Pancreas (tissue), 10 donors: ENCODE data around the gene NXPE3. TPM values are rescaled to one million over a fixed set of nuclear protein-coding genes. Genes with fewer than 3 reads are reported as not detected.

Source experiments
- ATAC-seq, 4 donors: fragments of 200-7000 bp; cut with Tn5 transposase; one replicate each; pipeline versions ENCODE4 v1.8.0 to v1.9.1; 2020; ENCODE audit warnings: mild to moderate bottlenecking in 4 of 4, moderate library complexity in 4 of 4
- DNase-seq, 6 donors: peaks; one replicate each; pipeline ENCODE4 v3.0.0-alpha.2; 2020
- FAIRE-seq: peaks from 2 replicates; lab custom pipeline; 2012; peaks lifted over from hg19 to GRCh38; lab: Jason Lieb, UNC
- H3K27ac ChIP-seq, 4 donors: fragments of 200-600 bp; sonication (generic); 1 replicate in 3 of 4; 2 replicates in 1 of 4; pipeline versions ENCODE4 v1.5.0 to v1.8.0; 2020
- H3K27me3 ChIP-seq, 4 donors: fragments of 200-600 bp; one replicate each; pipeline ENCODE4 v1.8.0; 2021
- H3K36me3 ChIP-seq, 3 donors: fragments of 200-600 bp; sonication (generic) in 1 of 3; one replicate each; pipeline versions ENCODE4 v1.5.0 to v1.8.0; 2020 to 2021
- H3K4me1 ChIP-seq, 3 donors: fragments of 200-600 bp; one replicate each; pipeline ENCODE4 v1.8.0; 2021
- H3K4me3 ChIP-seq, 4 donors: fragments of 200-600 bp; sonication (generic) in 2 of 4; one replicate each; pipeline versions ENCODE4 v1.5.0 to v1.8.0; 2020 to 2021
- H3K9me3 ChIP-seq, 4 donors: fragments of 200-600 bp; one replicate each; pipeline ENCODE4 v1.8.0; 2021
- CTCF ChIP-seq, 4 donors: fragments of 200-600 bp; sonication (generic) in 3 of 4; IDR thresholded peaks; one replicate each; pipeline versions ENCODE4 v1.5.0 to v1.8.0; 2021; ENCODE audit warnings: antibody characterized with exemption in 4 of 4
- WGBS, 2 donors: extraction: QIAGEN DNeasy Blood & Tissue Kit; methylation state at CpG; one replicate each; pipeline ENCODE4 v1.1.7; 2013; 5-methylcytosine and 5-hydroxymethylcytosine counted together
- intact Hi-C, 3 donors: fragments of 100-400 bp; cut with DNase I; formaldehyde crosslinking; loops; one replicate each; pipeline versions ENCODE4 v1.11.1 to v1.14.2; 2022
- polyA plus RNA-seq, 2 donors: library from polyadenylated mRNA; stranded (reverse); fragments of 200-250 nt; gene quantifications; one replicate each; pipeline ENCODE4 v1.2.3, GENCODE V29; 2013
- total RNA-seq, 6 donors: library from RNA; stranded (reverse); fragmentation: NEBNext Ultra II Directional in 4 of 6; extraction: Animal tissue kit (Norgen Biotek cat#: 25700) in 4 of 6; gene quantifications; one replicate each; pipeline versions ENCODE4 v1.2.1 to v1.2.4, GENCODE V29; 2021 to 2023
- donor health status: healthy with polysubstance abuse.
- donor health status: DM: no; HTN: no; CAD: no; lungs with moderate emphysema.
- donor health status: DM: no; HTN: no; CAD: no.
- donor health status: control.
- donor health status: control.
- donor health status: Bipolar disorder and iron deficiency.
- donor health status: DM: yes; HTN: yes; CAD: no.
- donor health status: DM: no; HTN: no; CAD: no.
- donor health status: DM: no; HTN: no; CAD: no.
- donor health status: DM: yes; HTN: yes; CAD: no.

The NXPE3 gene
- total and polyA plus RNA-seq, 8 donors, result 1.4 to 4.3 (median 2.4) TPM

GRCh38 chr3:101778385-101779046 lies 495 bp upstream of the NXPE3 start:
- DNase-seq (no peak), FAIRE-seq (no peak), ATAC-seq (peak in 1 of 4 donors; percentile 6)
- intact Hi-C loops, result no loop called here
- no peaks in the 10 kb centered on the region for H3K36me3 ChIP-seq
- peaks cover 0 to 5% (median 0%) of the 10 kb centered on the region in 3 donors for H3K4me1 ChIP-seq
- no peaks in the 10 kb centered on the region for H3K27me3 ChIP-seq
- peak overlapping the region in 2 of 4 donors; percentile 55 to 58 for H3K27ac ChIP-seq
- peak overlapping the region; percentile 69 to 94 (median 84) for H3K4me3 ChIP-seq
- no peaks in the 10 kb centered on the region for H3K9me3 ChIP-seq
- TF ChIP-seq CTCF (IDR thresholded peaks at IDR 0.05), result no peak
- 28 to 30% methylated on average over 21 of the region's 21 CpGs for WGBS, 2 donors

- Histone ChIP-seq H3K36me3 (no peaks in the 10 kb centered on the region), H3K9me3 (no peaks in the 10 kb centered on the region), H3K4me1 (peaks cover 0 to 5% (median 0%) of the 10 kb centered on the region in 3 donors), H3K27ac (no peak overlapping the region), H3K27me3 (no peaks in the 10 kb centered on the region), H3K4me3 (peak overlapping the region; percentile 69 to 94 (median 84))
- DNase-seq (peak in 2 of 6 donors; percentile 22 to 32), ATAC-seq (no peak), FAIRE-seq (no peak)
- intact Hi-C loops, result no loop called here
- WGBS, 2 donors, result 22% methylated on average over 9 of the region's 9 CpGs
- TF ChIP-seq CTCF (IDR thresholded peaks at IDR 0.05), result no peak
Observed at GRCh38 chr3:101779822-101780381, 891 bp downstream of the NXPE3 start.

GRCh38 chr3:101780661-101781060 lies 1.6 kb downstream of the NXPE3 start:
- 82 to 87% methylated on average over 2 of the region's 2 CpGs for WGBS, 2 donors
- intact Hi-C loops, result no loop called here
- H3K4me1 ChIP-seq, result peaks cover 0 to 5% (median 0%) of the 10 kb centered on the region in 3 donors
- H3K36me3 ChIP-seq, result peaks cover 0 to 3% (median 0%) of the 10 kb centered on the region in 3 donors
- DNase-seq, result no peak
- no peak overlapping the region for H3K4me3 ChIP-seq
- no peaks in the 10 kb centered on the region for H3K27me3 ChIP-seq
- H3K27ac ChIP-seq, result no peak overlapping the region
- no peaks in the 10 kb centered on the region for H3K9me3 ChIP-seq
- FAIRE-seq, result no peak
- no peak for TF ChIP-seq CTCF (IDR thresholded peaks at IDR 0.05)
- no peak for ATAC-seq

- TF ChIP-seq CTCF (IDR thresholded peaks at IDR 0.05), result no peak
- H3K27me3 ChIP-seq, result no peaks in the 10 kb centered on the region
- H3K9me3 ChIP-seq, result no peaks in the 10 kb centered on the region
- ATAC-seq (no peak), FAIRE-seq (no peak), DNase-seq (no peak)
- peaks cover 0 to 3% (median 0%) of the 10 kb centered on the region in 3 donors for H3K36me3 ChIP-seq
- intact Hi-C loops, result no loop called here
- H3K4me3 ChIP-seq, result no peak overlapping the region
- no peak overlapping the region for H3K27ac ChIP-seq
- peaks cover 0 to 5% (median 0%) of the 10 kb centered on the region in 3 donors for H3K4me1 ChIP-seq
Observed at GRCh38 chr3:101781166-101781565, 2.2 kb downstream of the NXPE3 start.
